Type B pancreatic cell (in vitro differentiated cells): Measurements from ENCODE around the gene KRTAP4-1. TPM values are rescaled to one million over a fixed set of nuclear protein-coding genes. Genes with fewer than 3 reads are reported as not detected.
"Not testable (repeated sequence)": the region's sequence is repeated elsewhere in the genome, so short reads cannot be mapped to it uniquely, and the experiment has no call there.

Source experiments
- DNase-seq: peaks from one replicate; pipeline ENCODE4 v3.0.0; 2021; ENCODE audit warnings: mixed read lengths; ENCODE audit not compliant: unreplicated experiment; ENCODE audit errors: extremely low spot score
- H3K27ac Mint-ChIP-seq: 2 replicates; pipeline ENCODE4 v1.8.0; 2021; ENCODE audit warnings: mild to moderate bottlenecking, mixed read lengths
- H3K27me3 Mint-ChIP-seq: 2 replicates; pipeline ENCODE4 v1.8.0; 2021; ENCODE audit warnings: mixed read lengths
- H3K36me3 Mint-ChIP-seq: 2 replicates; pipeline ENCODE4 v1.8.0; 2021; ENCODE audit warnings: mixed read lengths
- H3K4me1 Mint-ChIP-seq: one replicate; pipeline ENCODE4 v1.8.0; 2021; ENCODE audit warnings: mixed read lengths; ENCODE audit not compliant: unreplicated experiment
- H3K4me3 Mint-ChIP-seq: 2 replicates; pipeline ENCODE4 v1.8.0; 2021; ENCODE audit warnings: mild to moderate bottlenecking, mixed read lengths
- H3K9me3 Mint-ChIP-seq: 2 replicates; pipeline ENCODE4 v1.8.0; 2021; ENCODE audit warnings: mixed read lengths
- long read RNA-seq: library from polyadenylated mRNA; unstranded; transcript quantifications from one replicate; pipeline ENCODE4 v2.0.0, GENCODE V29; 2020
- total RNA-seq: library from RNA; stranded (reverse); gene quantifications from 2 replicates; pipeline ENCODE4 v1.2.1, GENCODE V29; 2021; ENCODE audit warnings: low replicate concordance
- TF ChIP-seq, protein P1 (sequence below): fragments of 200-600 bp; sonication (generic); conservative IDR thresholded peaks from 2 replicates; pipeline ENCODE4 v1.5.0; 2021; ENCODE audit warnings: antibody characterized with exemption, mild to moderate bottlenecking

KRTAP4-1 gene
- total RNA-seq: not detected in 2 replicates
- long read RNA-seq: 0 reads

DNA sequence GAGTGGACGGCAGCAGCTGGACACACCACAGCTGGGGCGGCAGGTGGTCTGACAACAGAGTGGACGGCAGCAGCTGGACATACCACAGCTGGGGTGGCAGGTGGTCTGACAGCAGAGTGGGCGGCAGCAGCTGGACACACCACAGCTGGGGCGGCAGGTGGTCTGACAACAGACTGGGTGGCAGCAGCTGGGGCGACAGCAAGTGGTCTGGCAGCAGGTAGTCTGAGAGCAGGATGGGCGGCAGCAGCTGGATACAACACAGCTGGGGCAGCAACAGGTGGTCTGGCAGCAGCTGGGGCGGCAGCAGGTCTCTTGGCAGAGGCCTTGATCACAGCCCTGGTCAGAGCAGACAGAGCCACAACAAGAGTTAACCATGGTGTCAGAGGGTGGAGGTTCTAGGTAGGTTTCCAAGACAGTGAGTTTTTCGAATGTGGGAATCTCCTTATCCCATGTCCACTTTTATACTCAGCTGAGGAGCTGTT lies at the start of gene KRTAP4-1:
Gene KRTAP4-1 (minus strand): TSS at position 432 of the 482 bp plus-strand sequence. CDS start 57 bp downstream, at position 375.
- DNase-seq: no peak
- no peak within 1 kb of the TSS for H3K27ac Mint-ChIP-seq
- H3K36me3 Mint-ChIP-seq: no peaks in the 10 kb centered on the region

DNA sequence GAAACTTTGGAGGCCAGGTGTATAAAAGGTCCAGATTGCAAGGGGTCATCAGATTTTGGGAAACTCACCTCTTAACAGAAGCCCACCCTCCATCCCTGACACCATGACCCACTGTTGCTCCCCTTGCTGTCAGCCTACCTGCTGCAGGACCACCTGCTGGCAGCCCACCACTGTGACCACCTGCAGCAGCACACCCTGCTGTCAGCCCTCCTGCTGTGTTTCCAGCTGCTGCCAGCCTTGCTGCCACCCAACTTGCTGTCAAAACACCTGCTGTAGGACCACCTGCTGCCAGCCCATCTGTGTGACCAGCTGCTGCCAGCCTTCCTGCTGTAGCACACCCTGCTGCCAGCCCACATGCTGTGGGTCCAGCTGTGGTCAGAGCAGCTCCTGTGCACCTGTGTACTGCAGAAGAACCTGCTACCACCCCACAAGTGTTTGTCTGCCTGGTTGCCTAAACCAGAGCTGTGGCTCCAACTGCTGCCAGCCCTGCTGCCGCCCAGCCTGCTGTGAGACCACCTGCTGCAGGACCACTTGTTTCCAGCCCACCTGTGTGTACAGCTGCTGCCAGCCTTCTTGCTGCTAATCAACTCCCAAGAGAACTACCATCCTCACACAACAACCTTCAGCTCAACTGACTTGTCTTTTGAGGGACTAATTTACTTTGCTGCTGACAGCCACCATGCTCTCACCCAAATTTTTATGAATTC lies 47.8 kb upstream of the KRTAP4-1 start, which contains the start of gene KRTAP9-3:
Gene KRTAP9-3 (plus strand): TSS at position 51 of the 707 bp plus-strand sequence. CDS start 53 bp downstream, at position 104.
- peaks cover 32% of the 10 kb centered on the region for H3K27me3 Mint-ChIP-seq
- H3K27ac Mint-ChIP-seq, H3K36me3 Mint-ChIP-seq: not testable (repeated sequence)

More for the DNA sequence above, at the start of gene KRTAP4-1:
- H3K4me3 Mint-ChIP-seq: no peak within 1 kb of the TSS
- TF ChIP-seq, protein P1, sequence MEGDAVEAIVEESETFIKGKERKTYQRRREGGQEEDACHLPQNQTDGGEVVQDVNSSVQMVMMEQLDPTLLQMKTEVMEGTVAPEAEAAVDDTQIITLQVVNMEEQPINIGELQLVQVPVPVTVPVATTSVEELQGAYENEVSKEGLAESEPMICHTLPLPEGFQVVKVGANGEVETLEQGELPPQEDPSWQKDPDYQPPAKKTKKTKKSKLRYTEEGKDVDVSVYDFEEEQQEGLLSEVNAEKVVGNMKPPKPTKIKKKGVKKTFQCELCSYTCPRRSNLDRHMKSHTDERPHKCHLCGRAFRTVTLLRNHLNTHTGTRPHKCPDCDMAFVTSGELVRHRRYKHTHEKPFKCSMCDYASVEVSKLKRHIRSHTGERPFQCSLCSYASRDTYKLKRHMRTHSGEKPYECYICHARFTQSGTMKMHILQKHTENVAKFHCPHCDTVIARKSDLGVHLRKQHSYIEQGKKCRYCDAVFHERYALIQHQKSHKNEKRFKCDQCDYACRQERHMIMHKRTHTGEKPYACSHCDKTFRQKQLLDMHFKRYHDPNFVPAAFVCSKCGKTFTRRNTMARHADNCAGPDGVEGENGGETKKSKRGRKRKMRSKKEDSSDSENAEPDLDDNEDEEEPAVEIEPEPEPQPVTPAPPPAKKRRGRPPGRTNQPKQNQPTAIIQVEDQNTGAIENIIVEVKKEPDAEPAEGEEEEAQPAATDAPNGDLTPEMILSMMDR: no peak
- no peaks in the 10 kb centered on the region for H3K9me3 Mint-ChIP-seq
- peaks cover 12% of the 10 kb centered on the region for H3K27me3 Mint-ChIP-seq
- H3K4me1 Mint-ChIP-seq: no peaks in the 10 kb centered on the region

DNA sequence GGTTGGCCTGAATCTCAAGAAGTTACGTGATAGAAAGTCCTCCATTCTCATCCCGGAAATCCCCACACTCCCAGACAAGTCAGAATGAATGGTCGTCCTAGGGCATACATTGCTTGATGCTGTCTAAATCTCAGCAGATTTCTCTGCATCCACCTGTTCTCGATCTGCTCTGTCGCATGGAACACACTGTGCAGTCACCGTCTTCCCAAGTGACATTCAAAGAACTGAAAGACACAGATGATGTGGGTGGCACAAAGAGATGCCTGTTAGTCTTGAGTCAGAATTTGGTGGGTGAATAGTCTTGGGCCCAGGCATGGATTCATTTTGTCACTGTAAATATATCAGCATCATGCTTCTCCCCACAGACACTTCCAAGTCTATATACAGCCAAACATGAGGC lies 47.0 kb upstream of the KRTAP4-1 start:
- no peaks in the 10 kb centered on the region for H3K36me3 Mint-ChIP-seq
- H3K4me3 Mint-ChIP-seq: no peak overlapping the region
- H3K27me3 Mint-ChIP-seq: peaks cover 32% of the 10 kb centered on the region
- no peak overlapping the region for H3K27ac Mint-ChIP-seq
- no peaks in the 10 kb centered on the region for H3K4me1 Mint-ChIP-seq
- peaks cover 9% of the 10 kb centered on the region for H3K9me3 Mint-ChIP-seq
- no peak for DNase-seq
- TF ChIP-seq, protein P1: no peak

More for the DNA sequence above, 47.8 kb upstream of the KRTAP4-1 start, which contains the start of gene KRTAP9-3:
- not testable (repeated sequence) for H3K4me1 Mint-ChIP-seq, H3K9me3 Mint-ChIP-seq, H3K4me3 Mint-ChIP-seq, DNase-seq

DNA sequence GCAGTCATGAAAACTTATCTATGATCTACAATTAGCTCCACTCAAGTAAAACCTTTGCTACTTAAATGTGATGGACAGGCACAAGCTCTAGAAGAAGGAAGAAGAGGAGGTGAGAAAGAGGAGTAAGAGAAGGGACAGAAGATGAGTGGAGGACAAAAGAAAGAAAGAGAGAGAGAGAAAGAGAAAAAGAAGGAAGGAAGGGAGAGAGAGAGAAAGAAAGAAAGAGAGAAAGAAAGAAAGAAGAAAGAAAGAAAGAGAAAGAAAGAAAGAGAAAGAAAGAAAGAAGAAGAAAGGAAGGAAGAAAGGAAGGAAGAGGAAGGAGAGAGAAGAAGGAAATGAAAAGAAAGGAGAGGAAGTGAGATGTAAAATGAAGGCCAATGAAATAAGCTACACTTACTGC lies 45.4 kb upstream of the KRTAP4-1 start:
- Mint-ChIP-seq H3K4me1 (no peaks in the 10 kb centered on the region), H3K36me3 (no peaks in the 10 kb centered on the region), H3K9me3 (peaks cover 5% of the 10 kb centered on the region), H3K27ac (no peak overlapping the region), H3K4me3 (no peak overlapping the region), H3K27me3 (peaks cover 27% of the 10 kb centered on the region)
- no peak for DNase-seq
- TF ChIP-seq, protein P1: no peak

DNA sequence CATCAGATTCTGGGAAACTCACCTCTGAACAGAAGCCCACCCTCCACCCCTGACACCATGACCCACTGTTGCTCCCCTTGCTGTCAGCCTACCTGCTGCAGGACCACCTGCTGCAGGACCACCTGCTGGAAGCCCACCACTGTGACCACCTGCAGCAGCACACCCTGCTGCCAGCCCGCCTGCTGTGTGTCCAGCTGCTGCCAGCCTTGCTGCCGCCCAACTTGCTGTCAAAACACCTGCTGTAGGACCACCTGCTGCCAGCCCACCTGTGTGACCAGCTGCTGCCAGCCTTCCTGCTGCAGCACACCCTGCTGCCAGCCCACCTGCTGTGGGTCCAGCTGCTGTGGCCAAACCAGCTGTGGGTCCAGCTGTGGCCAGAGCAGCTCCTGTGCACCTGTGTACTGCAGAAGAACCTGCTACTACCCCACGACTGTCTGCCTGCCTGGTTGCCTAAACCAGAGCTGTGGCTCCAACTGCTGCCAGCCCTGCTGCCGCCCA lies 41.9 kb upstream of the KRTAP4-1 start, which contains the start of gene KRTAP9-2:
Gene KRTAP9-2 (plus strand): TSS at position 51 of the 498 bp plus-strand sequence. CDS start 7 bp downstream, at position 58.
- H3K27ac Mint-ChIP-seq, H3K9me3 Mint-ChIP-seq, H3K36me3 Mint-ChIP-seq, DNase-seq, H3K4me3 Mint-ChIP-seq, H3K4me1 Mint-ChIP-seq: not testable (repeated sequence)
- peaks cover 11% of the 10 kb centered on the region for H3K27me3 Mint-ChIP-seq

DNA sequence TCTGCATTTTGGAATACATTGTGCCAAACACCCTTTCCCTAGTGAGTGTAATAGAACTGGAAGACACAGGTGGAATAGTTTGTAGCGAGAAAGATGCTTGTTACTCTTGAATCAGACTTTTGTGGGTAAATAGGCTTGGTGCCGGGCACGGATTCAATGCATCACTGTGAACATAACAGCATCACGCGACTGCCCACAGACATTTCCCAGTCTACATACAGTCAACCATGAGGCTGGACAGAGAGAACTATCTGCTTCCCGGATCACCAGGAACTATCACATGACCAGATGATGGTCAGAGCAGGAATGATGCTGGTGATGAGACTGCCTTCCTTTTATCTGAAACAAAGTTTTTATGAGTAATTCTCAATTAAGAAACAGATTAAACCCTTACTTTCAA lies 41.3 kb upstream of the KRTAP4-1 start:
- DNase-seq: no peak
- H3K36me3 Mint-ChIP-seq: no peaks in the 10 kb centered on the region
- H3K4me1 Mint-ChIP-seq: no peaks in the 10 kb centered on the region
- no peak overlapping the region for H3K27ac Mint-ChIP-seq
- peaks cover 5% of the 10 kb centered on the region for H3K9me3 Mint-ChIP-seq
- H3K4me3 Mint-ChIP-seq: no peak overlapping the region
- TF ChIP-seq, protein P1: no peak
- peaks cover 15% of the 10 kb centered on the region for H3K27me3 Mint-ChIP-seq
